ENCODE results near the gene HS6ST1. TPM values are rescaled to one million over a fixed set of nuclear protein-coding genes. Genes with fewer than 3 reads are reported as not detected.
"Not testable (repeated sequence)": the region's sequence is repeated elsewhere in the genome, so short reads cannot be mapped to it uniquely, and the experiment has no call there.

Gene HS6ST1
- total and polyA plus RNA-seq, 7 experiments from 2014 or later = 1.6 to 14.3 (median 11.3) TPM

GRCh38 chr2:128269063-128269989 lies 49.3 kb downstream of the HS6ST1 start:
- intact Hi-C loops (cut with micrococcal nuclease) = no loop called here
- Histone ChIP-seq H3K27me3 (ENCODE audit: control insufficient read depth in 2 of 2, insufficient read depth in 2 of 2, low read length in 2 of 2) (no peaks in the 10 kb centered on the region), H3K36me3 (ENCODE audit: control insufficient read depth in 2 of 3, insufficient read depth in 3 of 3, low read length in 3 of 3) (no peaks in the 10 kb centered on the region), H3K27ac (ENCODE audit: low read depth, low read length) (no peak overlapping the region), H3K9me3 (ENCODE audit: control insufficient read depth in 2 of 3, low read length in 3 of 3) (no peaks in the 10 kb centered on the region), H3K4me3 (ENCODE audit: low read length) (no peak overlapping the region), H3K4me1 (ENCODE audit: control insufficient read depth in 2 of 2, insufficient read depth in 2 of 2, low read length in 2 of 2) (peaks cover 0 to 14% of the 10 kb centered on the region in 2 donors)
- H3K4me3 Mint-ChIP-seq = no peak overlapping the region
- ATAC-seq (no peak), DNase-seq (no peak)
- H3K27ac Mint-ChIP-seq = no peak overlapping the region
- ChIA-PET CTCF (no interaction called here), POLR2A (no interaction called here)
- H3K27me3 Mint-ChIP-seq = no peaks in the 10 kb centered on the region
- peaks cover 2 to 6% (median 5%) of the 10 kb centered on the region in 11 donors for H3K9me3 Mint-ChIP-seq
- peaks cover 5 to 9% (median 6%) of the 10 kb centered on the region in 5 donors for H3K36me3 Mint-ChIP-seq
- peaks cover 0 to 10% (median 5%) of the 10 kb centered on the region in 7 donors for H3K4me1 Mint-ChIP-seq

GRCh38 chr2:128268611-128269010 lies 50.1 kb downstream of the HS6ST1 start:
- H3K4me3 ChIP-seq (ENCODE audit: low read length); H3K27ac ChIP-seq (ENCODE audit: low read depth, low read length); POLR2A ChIA-PET; H3K27me3 ChIP-seq (ENCODE audit: control insufficient read depth in 2 of 2, insufficient read depth in 2 of 2, low read length in 2 of 2); H3K27ac Mint-ChIP-seq; CTCF ChIA-PET; H3K36me3 Mint-ChIP-seq; H3K36me3 ChIP-seq (ENCODE audit: control insufficient read depth in 2 of 3, insufficient read depth in 3 of 3, low read length in 3 of 3); H3K4me1 Mint-ChIP-seq; H3K4me1 ChIP-seq (ENCODE audit: control insufficient read depth in 2 of 2, insufficient read depth in 2 of 2, low read length in 2 of 2); intact Hi-C loops (cut with micrococcal nuclease); H3K27me3 Mint-ChIP-seq; H3K4me3 Mint-ChIP-seq; H3K9me3 Mint-ChIP-seq; ATAC-seq; H3K9me3 ChIP-seq (ENCODE audit: control insufficient read depth in 2 of 3, low read length in 3 of 3): not testable (repeated sequence)
- peak in 1 of 9 donors; percentile 10 for DNase-seq

- DNase-seq; intact Hi-C loops (cut with micrococcal nuclease); H3K9me3 Mint-ChIP-seq: not testable (repeated sequence)
These were observed 50.5 kb downstream of the HS6ST1 start for GRCh38 chr2:128268145-128268544.

GRCh38 chr2:128267649-128268048 lies 51.0 kb downstream of the HS6ST1 start:
- H3K27me3 Mint-ChIP-seq; H3K27ac Mint-ChIP-seq; intact Hi-C loops (cut with micrococcal nuclease); H3K4me1 Mint-ChIP-seq; POLR2A ChIA-PET; H3K27me3 ChIP-seq (ENCODE audit: control insufficient read depth in 2 of 2, insufficient read depth in 2 of 2, low read length in 2 of 2); ATAC-seq; H3K9me3 ChIP-seq (ENCODE audit: control insufficient read depth in 2 of 3, low read length in 3 of 3); H3K36me3 ChIP-seq (ENCODE audit: control insufficient read depth in 2 of 3, insufficient read depth in 3 of 3, low read length in 3 of 3); H3K9me3 Mint-ChIP-seq; CTCF ChIA-PET; H3K27ac ChIP-seq (ENCODE audit: low read depth, low read length); H3K36me3 Mint-ChIP-seq; H3K4me3 Mint-ChIP-seq; H3K4me1 ChIP-seq (ENCODE audit: control insufficient read depth in 2 of 2, insufficient read depth in 2 of 2, low read length in 2 of 2); DNase-seq; H3K4me3 ChIP-seq (ENCODE audit: low read length): not testable (repeated sequence)

More at GRCh38 chr2:128268145-128268544, 50.5 kb downstream of the HS6ST1 start:
- CTCF ChIA-PET; H3K27ac Mint-ChIP-seq; H3K36me3 Mint-ChIP-seq; H3K4me1 ChIP-seq (ENCODE audit: control insufficient read depth in 2 of 2, insufficient read depth in 2 of 2, low read length in 2 of 2); H3K27me3 ChIP-seq (ENCODE audit: control insufficient read depth in 2 of 2, insufficient read depth in 2 of 2, low read length in 2 of 2); POLR2A ChIA-PET; H3K9me3 ChIP-seq (ENCODE audit: control insufficient read depth in 2 of 3, low read length in 3 of 3); H3K27me3 Mint-ChIP-seq; H3K4me3 Mint-ChIP-seq; H3K4me1 Mint-ChIP-seq; H3K4me3 ChIP-seq (ENCODE audit: low read length); H3K27ac ChIP-seq (ENCODE audit: low read depth, low read length); H3K36me3 ChIP-seq (ENCODE audit: control insufficient read depth in 2 of 3, insufficient read depth in 3 of 3, low read length in 3 of 3); ATAC-seq: not testable (repeated sequence)

GRCh38 chr2:128267197-128267596 lies 51.5 kb downstream of the HS6ST1 start:
- H3K4me3 Mint-ChIP-seq; H3K4me3 ChIP-seq (ENCODE audit: low read length); H3K4me1 ChIP-seq (ENCODE audit: control insufficient read depth in 2 of 2, insufficient read depth in 2 of 2, low read length in 2 of 2); intact Hi-C loops (cut with micrococcal nuclease); ATAC-seq; H3K27me3 ChIP-seq (ENCODE audit: control insufficient read depth in 2 of 2, insufficient read depth in 2 of 2, low read length in 2 of 2); POLR2A ChIA-PET; H3K4me1 Mint-ChIP-seq; H3K36me3 ChIP-seq (ENCODE audit: control insufficient read depth in 2 of 3, insufficient read depth in 3 of 3, low read length in 3 of 3); H3K27me3 Mint-ChIP-seq; H3K9me3 Mint-ChIP-seq; CTCF ChIA-PET; H3K9me3 ChIP-seq (ENCODE audit: control insufficient read depth in 2 of 3, low read length in 3 of 3); DNase-seq; H3K36me3 Mint-ChIP-seq; H3K27ac ChIP-seq (ENCODE audit: low read depth, low read length); H3K27ac Mint-ChIP-seq: not testable (repeated sequence)

- H3K27ac ChIP-seq (ENCODE audit: low read depth, low read length); H3K4me3 Mint-ChIP-seq; H3K36me3 ChIP-seq (ENCODE audit: control insufficient read depth in 2 of 3, insufficient read depth in 3 of 3, low read length in 3 of 3); POLR2A ChIA-PET; H3K27me3 Mint-ChIP-seq; H3K27me3 ChIP-seq (ENCODE audit: control insufficient read depth in 2 of 2, insufficient read depth in 2 of 2, low read length in 2 of 2); H3K9me3 Mint-ChIP-seq; H3K4me1 ChIP-seq (ENCODE audit: control insufficient read depth in 2 of 2, insufficient read depth in 2 of 2, low read length in 2 of 2); H3K27ac Mint-ChIP-seq; H3K36me3 Mint-ChIP-seq; intact Hi-C loops (cut with micrococcal nuclease); CTCF ChIA-PET; DNase-seq; H3K4me1 Mint-ChIP-seq; H3K9me3 ChIP-seq (ENCODE audit: control insufficient read depth in 2 of 3, low read length in 3 of 3); H3K4me3 ChIP-seq (ENCODE audit: low read length); ATAC-seq: not testable (repeated sequence)
These were observed 52.2 kb downstream of the HS6ST1 start for GRCh38 chr2:128266463-128266862.

GRCh38 chr2:128265608-128265993 lies 53.1 kb downstream of the HS6ST1 start:
- H3K4me1 ChIP-seq (ENCODE audit: control insufficient read depth in 2 of 2, insufficient read depth in 2 of 2, low read length in 2 of 2); intact Hi-C loops (cut with micrococcal nuclease); H3K4me3 ChIP-seq (ENCODE audit: low read length); H3K9me3 Mint-ChIP-seq; POLR2A ChIA-PET; H3K27me3 Mint-ChIP-seq; H3K36me3 Mint-ChIP-seq; H3K4me1 Mint-ChIP-seq; H3K27ac Mint-ChIP-seq; CTCF ChIA-PET; H3K27ac ChIP-seq (ENCODE audit: low read depth, low read length); H3K36me3 ChIP-seq (ENCODE audit: control insufficient read depth in 2 of 3, insufficient read depth in 3 of 3, low read length in 3 of 3); H3K9me3 ChIP-seq (ENCODE audit: control insufficient read depth in 2 of 3, low read length in 3 of 3); DNase-seq; ATAC-seq; H3K27me3 ChIP-seq (ENCODE audit: control insufficient read depth in 2 of 2, insufficient read depth in 2 of 2, low read length in 2 of 2); H3K4me3 Mint-ChIP-seq: not testable (repeated sequence)
